NCI-H460 (cell line): ENCODE measurements around the gene NRN1L. TPM values are rescaled to one million over a fixed set of nuclear protein-coding genes. Genes with fewer than 3 reads are reported as not detected.
A peak's percentile ranks its signal among the peaks of the same experiment; 100 is the strongest.
"Not testable (repeated sequence)": the region's sequence is repeated elsewhere in the genome, so short reads cannot be mapped to it uniquely, and the experiment has no call there.

Source experiments
- DNase-seq: peaks from one replicate; pipeline ENCODE4 v3.0.0-alpha.2; 2016; ENCODE audit warnings: low read depth; ENCODE audit errors: extremely low read depth
- polyA plus RNA-seq: library from polyadenylated mRNA; depleted of rRNA; stranded (reverse); fragments of >200 nt; gene quantifications from 2 replicates; pipeline ENCODE4 v1.2.3, GENCODE V29; 2014; cell fraction: nucleus; rRNA removed
- total RNA-seq: library from RNA; depleted of rRNA; stranded (reverse); fragments of >200 nt; shearing (Covaris generic); gene quantifications from 2 replicates; pipeline ENCODE4 v1.2.3, GENCODE V29; 2014; rRNA removed

Gene NRN1L
- 0.87 and 1.9 TPM in 2 replicates for total RNA-seq
- 6.2 TPM in 1 of 2 replicates, not detected in the other for polyA plus RNA-seq

DNA sequence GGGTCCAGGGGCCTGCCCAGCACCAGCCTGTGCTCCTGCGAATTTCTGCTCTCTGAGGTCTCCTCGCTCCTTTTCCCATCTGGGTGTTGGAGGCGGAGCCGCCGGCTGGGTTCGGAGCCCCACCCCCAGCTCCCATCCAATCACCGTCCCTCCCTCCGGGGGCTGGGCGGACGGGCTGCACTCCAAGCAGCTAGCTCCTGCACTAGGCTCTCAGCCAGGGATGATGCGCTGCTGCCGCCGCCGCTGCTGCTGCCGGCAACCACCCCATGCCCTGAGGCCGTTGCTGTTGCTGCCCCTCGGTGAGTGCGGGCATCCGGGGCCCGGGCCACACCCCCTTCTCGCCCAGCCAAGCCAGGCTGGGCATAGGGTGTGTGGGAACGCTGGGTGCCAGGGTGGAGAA is at the start of gene NRN1L:
Gene NRN1L, plus strand, starts transcription at position 202 of the 400 bp plus-strand sequence. Its CDS starts 19 bp downstream, at position 221.
- peak; percentile 90 for DNase-seq

GRCh38 chr16:67837190-67837589 is 47.5 kb upstream of the NRN1L start:
- not testable (repeated sequence) for DNase-seq

- DNase-seq: no peak
Measured at GRCh38 chr16:67837811-67838210, 46.9 kb upstream of the NRN1L start.

DNA sequence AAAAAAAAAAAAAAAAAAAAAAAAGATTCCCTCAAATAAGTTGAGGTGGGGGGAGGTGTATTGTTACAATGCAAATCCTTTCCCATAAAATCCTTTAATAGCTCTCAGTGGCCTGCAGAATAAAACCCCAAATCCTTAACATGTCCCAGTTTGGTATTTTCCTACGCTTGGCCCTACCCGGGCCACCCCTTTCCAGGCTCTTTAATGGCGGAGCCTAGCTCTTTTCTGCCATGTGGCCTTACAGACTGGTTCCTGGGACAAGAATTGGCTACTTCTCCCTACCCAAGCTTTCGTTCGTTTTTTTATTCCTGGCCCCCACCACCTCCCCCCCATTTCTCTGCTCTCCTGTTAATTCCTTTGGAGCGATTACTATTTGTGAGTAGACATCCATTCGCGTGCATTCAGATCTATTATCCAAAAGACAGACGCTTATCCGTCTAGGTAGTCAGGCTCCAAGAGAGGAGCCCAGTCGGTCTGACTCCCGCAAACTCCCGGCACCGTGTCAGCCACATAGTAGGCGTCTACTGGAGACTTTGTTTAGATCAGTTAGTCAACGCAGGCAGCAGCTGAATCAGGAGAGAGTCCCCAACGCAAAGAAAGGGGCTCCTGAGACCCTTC is 43.4 kb upstream of the NRN1L start:
- no peak for DNase-seq

DNA sequence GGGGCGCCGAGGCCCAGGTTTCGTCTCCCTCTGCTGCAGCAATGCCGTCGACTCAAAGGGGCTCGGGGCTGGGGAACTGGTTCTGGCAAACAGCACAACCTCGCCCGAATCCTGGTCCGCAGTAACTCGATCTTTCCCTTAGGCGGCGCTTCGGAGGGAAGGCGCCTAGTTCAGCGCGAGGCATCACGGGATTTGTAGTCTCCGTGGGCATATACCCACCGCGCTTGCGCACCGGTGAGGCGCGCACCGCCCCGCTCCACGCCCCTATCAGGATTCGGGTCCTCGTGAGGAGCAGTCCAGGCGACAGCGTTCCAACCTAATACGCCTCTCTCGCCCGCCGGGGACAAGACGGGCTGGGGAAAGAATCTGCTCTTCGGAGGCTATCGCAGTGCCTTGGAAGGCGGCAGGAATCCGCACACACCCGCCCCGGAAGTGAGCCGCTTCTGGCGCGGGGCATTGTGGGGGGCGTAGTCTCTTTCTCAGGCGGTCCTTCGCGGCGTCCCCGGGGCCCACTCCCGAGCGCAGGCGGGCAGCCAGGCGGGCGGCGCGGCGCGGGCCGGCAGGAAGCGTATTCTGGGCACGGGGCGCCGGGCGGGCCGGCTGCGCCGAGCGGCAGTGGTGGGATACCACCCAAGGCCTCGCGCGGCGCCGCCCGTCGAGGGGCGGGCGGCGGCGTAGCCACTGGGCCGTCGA is 42.7 kb upstream of the NRN1L start, which contains the start of gene THAP11:
Gene THAP11, plus strand, starts transcription at position 505 of the 693 bp plus-strand sequence. CDS start 235 bp downstream, outside the sequence.
- peak; percentile 99 for DNase-seq

DNA sequence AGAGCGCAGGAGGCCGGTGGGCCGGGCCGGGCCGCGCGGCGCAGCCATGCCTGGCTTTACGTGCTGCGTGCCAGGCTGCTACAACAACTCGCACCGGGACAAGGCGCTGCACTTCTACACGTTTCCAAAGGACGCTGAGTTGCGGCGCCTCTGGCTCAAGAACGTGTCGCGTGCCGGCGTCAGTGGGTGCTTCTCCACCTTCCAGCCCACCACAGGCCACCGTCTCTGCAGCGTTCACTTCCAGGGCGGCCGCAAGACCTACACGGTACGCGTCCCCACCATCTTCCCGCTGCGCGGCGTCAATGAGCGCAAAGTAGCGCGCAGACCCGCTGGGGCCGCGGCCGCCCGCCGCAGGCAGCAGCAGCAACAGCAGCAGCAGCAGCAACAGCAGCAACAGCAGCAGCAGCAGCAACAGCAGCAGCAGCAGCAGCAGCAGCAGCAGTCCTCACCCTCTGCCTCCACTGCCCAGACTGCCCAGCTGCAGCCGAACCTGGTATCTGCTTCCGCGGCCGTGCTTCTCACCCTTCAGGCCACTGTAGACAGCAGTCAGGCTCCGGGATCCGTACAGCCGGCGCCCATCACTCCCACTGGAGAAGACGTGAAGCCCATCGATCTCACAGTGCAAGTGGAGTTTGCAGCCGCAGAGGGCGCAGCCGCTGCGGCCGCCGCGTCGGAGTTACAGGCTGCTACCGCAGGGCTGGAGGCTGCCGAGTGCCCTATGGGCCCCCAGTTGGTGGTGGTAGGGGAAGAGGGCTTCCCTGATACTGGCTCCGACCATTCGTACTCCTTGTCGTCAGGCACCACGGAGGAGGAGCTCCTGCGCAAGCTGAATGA is 42.0 kb upstream of the NRN1L start:
- no peak for DNase-seq

DNA sequence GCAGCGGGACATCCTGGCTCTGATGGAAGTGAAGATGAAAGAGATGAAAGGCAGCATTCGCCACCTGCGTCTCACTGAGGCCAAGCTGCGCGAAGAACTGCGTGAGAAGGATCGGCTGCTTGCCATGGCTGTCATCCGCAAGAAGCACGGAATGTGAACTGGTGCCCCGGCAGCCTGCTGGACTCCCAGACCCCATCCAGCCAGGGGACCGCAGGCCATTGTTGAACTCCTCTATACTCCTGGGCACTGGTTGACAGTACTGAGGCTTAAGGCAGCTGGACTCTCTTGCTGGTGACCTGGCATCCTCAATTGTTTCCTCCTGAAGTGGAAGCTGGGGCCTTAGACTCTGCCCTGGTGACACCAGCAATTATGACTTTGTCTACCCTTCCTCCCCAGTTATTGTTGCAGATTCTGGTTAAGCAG is 41.3 kb upstream of the NRN1L start:
- DNase-seq: no peak

GRCh38 chr16:67844497-67844896 is 40.2 kb upstream of the NRN1L start:
- DNase-seq: no peak

- no peak for DNase-seq
Measured at GRCh38 chr16:67845291-67846062, 39.2 kb upstream of the NRN1L start.

- no peak for DNase-seq
Measured at GRCh38 chr16:67846063-67846319, 38.7 kb upstream of the NRN1L start.

- peak; percentile 95 for DNase-seq
Measured at GRCh38 chr16:67846320-67847063, 38.2 kb upstream of the NRN1L start, which contains the start of gene NUTF2. NUTF2 (plus strand) TSS chr16:67846933; CDS start chr16:67865131, 18,198 bp downstream.

GRCh38 chr16:67847064-67847861 is 37.4 kb upstream of the NRN1L start, which contains the start of gene CENPT:
CENPT (minus strand) TSS chr16:67847693; CDS start chr16:67833859, 13,834 bp downstream.
- no peak for DNase-seq

- DNase-seq: no peak
Measured at GRCh38 chr16:67848118-67848517, 36.6 kb upstream of the NRN1L start.

- no peak for DNase-seq
Measured at GRCh38 chr16:67853670-67854069, 31.0 kb upstream of the NRN1L start.

DNA sequence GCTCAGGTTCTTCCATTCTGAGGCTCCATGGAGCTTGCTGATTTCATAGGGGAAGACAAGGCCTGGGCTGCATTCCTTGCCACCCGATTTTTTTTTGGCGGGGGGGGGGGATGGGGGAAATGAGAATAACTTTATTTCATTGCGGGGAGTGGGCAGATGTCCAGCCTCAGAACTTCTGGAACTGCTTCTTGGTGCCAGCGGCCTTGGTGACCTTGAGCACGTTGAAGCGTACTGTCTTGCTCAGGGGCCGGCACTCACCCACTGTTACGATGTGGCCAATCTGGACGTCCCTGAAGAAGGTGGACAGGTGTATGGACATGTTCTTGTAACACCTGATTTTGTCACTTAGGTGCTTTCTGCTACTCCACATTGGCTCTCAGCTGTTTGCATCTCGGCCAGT is 28.9 kb upstream of the NRN1L start:
- DNase-seq: no peak

GRCh38 chr16:67856927-67857546 is 27.6 kb upstream of the NRN1L start:
- no peak for DNase-seq

- no peak for DNase-seq
Measured at GRCh38 chr16:67857547-67858233, 27.0 kb upstream of the NRN1L start.

DNA sequence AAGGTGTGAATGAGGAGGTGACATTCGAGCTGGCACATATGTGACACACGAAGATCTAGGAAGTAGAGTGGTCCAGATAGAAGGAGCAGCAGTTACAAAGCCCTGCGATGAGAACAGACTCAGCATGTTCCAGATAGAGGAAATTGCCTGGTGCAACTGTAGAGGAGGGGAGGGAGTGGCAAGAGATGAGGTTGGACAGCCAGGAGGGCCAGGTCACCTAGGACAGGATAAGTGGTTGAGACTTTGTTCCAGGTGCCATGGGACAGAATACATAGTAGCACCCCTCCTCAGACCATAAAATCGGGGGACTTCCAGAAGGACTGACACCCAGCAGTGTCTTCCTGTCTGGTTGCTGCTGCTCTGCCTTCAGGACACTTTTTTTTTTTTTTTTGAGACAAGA is 26.2 kb upstream of the NRN1L start:
- DNase-seq: no peak
